ENCODE measurements around the gene RNH1.

RNH1 gene

DNA sequence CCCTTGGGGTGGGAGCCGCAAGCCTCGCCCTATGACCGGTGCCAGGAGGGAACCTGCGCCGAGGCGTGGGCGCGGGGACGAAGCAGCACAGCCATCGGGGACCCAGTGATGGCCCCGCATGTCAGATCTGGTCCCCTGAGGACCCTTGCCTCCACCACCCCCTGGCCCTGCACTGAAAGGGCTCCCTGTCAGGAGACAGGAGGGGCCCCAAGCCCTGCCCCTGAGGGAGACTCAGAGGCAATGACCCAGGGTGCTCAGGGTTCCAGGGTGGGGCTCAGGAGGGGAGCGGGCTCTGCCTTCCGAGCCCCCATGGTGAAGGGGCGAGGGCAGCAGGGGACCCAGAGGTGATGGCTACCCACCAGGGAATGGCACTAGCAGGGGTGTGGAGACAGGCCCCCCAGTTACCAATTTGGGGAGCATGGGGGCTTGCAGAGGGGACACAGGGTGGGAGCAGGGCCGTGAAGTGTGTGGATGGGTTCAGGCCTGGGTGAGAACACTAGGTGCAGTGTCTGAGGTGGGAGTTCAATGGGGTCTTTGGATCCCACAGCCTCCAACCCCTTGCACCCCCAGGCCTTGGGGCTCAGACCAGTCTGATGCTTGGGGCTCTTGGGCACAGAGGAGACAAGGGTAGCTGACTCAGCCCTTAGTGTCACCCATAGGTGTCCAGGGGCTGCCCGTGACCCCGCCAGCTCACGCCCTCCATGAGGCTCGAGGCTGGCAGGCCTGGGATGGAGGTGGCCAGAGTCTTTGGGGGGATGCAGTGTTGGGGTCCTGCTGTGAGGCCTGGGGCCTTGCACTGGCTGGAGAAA, 30.8 kb upstream of the RNH1 start:
- no peak for DNase-seq (ENCODE audit: low read depth in 3 of 3)

DNA sequence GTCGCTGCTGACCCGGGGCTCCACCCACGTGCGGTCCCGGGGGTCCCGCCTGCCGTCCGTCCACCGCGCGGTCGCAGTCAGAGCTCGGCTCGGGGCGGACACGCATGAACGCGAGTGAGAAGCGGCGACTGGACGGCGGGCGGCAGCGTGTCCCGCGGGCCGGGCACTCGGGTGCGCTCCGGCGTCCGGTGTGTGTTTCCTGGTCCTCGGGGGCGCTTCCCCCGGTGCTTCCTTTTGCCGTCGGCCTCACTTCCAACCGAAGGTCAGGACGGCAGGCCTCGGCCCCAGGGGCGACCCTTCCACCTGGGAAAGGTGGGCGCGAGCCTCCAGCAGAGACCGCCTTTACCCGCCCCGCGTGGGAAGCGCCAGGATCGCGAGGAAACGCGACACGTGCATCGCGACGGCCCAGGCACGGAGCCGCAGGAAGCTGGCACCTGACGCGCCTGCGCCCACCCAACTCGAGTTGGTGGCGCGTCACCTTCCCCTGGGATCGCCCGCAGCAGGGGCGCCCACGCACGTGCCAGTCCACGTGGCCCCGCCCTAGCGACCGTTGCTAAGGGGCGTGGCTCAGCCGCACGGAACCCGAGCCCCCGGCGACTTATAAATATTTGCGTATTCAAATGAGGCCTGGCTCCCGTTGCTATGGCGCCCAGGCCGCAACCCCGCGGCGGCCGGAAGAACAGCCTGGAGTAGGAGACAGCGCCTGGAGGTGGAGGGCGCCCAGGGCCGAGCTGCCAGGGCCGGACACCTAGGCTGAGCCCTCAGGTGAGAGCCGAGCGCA, 30.0 kb upstream of the RNH1 start, which contains the start of gene LRRC56:
Gene LRRC56 (plus strand): TSS at position 687 of the 781 bp plus-strand sequence. CDS start 3,158 bp downstream, outside the sequence.
- peak; percentile 72 to 90 (median 78) for DNase-seq (ENCODE audit: low read depth in 3 of 3)

DNA sequence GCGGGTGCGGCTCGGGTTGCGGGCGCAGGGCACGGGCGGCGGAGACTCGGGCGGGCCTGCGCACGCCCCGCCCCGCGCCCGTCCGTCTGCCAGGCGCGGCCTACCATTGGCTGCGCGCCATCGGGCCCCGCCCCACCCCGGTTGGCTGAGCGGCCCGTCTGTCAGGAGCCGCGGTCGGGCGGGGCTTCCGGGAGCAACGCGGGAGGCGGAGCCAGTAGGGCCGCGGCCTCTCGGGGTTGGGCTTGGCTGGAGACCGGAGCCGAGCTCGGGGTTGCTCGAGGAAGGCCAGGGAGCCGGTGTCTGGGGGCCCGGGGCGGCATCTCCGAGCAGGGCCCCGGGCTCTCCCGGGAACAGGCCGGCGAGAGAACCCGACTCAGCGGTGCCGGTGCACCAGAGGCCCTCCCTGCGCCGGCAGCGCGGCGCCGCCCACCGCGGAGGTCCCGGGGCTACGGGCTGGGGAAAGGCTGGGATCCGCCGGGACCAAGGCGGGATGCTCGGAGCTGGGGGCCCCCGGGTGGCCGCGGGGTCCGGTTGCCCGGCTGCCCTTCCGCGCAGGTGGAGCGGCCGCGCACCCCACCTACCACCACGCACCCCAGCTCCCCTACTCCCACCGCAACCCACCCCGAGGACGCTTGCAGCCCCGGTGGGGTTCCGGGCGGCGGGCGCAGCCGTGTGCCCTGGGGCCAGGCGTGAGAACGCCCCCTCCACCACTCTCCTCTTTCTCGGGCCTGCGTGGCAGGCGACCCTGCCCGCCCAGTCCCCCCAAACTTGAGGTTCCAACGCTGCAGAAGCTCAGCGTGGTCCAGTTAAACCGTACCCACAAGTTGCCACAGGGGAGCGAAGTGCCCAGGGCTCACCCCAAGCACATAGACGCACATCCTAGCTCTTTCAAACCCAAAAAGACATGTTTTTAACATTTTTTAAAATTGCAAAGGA, 28.7 kb upstream of the RNH1 start, which contains the start of gene HRAS:
Gene HRAS (minus strand): TSS at position 58 of the 936 bp plus-strand sequence.
- DNase-seq (ENCODE audit: low read depth in 3 of 3) = peak; percentile 87 to 95 (median 94)

- no peak for DNase-seq (ENCODE audit: low read depth in 3 of 3)
These were observed 28.1 kb upstream of the RNH1 start for GRCh38 chr11:535210-535518.

DNA sequence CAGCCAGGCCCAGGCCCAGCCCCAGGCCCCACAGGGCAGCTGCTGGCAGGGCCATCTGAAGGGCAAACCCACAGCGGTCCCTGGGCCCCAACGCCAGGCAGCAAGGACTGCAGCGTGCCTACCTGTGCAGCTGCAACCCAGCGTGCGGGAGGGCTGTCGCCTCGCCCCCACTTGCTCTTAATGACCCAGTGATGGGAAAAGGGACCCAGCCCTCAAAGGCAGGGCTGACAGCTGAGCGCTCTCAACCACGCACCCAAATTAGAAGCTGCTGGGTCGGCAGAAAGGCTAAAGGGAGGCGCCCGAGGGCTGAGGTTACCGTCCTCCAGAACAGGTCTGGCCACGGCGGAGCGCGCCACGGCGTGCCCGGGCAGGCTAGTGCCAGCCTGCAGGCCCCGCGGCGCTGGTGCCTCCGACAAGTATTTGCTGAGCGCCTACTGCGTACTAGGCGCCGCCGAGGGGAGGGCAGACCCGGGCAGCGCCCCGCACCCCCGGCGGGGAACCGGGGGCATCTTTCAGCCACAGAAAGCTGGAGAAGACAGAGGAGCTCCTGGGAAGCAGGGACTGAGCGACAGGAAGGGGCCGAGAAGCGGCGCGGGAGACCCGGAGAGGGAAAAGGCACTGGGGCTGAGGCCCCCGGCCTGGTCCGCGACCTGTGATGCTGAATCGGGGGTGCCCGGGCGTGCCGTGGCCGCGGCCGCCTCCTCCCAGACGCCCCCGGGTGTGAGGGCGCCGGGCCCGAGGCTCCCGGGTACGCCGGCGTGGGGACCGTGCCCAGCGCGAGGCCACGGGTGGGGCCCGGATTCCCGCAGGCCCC, 27.6 kb upstream of the RNH1 start:
- no peak for DNase-seq (ENCODE audit: low read depth in 3 of 3)

DNA sequence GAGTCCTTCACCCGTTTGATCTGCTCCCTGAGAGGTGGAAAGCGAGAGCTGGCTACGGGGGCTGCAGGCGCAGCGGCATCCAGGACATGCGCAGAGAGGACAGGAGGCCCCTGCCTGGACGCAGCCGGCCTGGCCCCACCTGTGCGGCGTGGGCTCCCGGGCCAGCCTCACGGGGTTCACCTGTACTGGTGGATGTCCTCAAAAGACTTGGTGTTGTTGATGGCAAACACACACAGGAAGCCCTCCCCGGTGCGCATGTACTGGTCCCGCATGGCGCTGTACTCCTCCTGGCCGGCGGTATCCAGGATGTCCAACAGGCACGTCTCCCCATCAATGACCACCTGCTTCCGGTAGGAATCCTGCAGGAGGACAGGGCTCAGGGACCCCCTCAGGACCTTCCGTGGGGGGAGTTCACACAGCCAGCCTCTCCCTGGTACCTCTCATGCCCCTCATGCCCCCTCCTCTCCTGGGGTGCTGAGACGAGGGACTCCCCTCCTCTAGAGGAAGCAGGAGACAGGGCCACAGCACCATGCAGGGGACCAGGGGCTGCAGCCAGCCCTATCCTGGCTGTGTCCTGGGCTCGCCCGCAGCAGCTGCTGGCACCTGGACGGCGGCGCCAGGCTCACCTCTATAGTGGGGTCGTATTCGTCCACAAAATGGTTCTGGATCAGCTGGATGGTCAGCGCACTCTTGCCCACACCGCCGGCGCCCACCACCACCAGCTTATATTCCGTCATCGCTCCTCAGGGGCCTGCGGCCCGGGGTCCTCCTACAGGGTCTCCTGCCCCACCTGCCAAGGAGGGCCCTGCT, 26.7 kb upstream of the RNH1 start:
- DNase-seq (ENCODE audit: low read depth in 3 of 3) = no peak

DNA sequence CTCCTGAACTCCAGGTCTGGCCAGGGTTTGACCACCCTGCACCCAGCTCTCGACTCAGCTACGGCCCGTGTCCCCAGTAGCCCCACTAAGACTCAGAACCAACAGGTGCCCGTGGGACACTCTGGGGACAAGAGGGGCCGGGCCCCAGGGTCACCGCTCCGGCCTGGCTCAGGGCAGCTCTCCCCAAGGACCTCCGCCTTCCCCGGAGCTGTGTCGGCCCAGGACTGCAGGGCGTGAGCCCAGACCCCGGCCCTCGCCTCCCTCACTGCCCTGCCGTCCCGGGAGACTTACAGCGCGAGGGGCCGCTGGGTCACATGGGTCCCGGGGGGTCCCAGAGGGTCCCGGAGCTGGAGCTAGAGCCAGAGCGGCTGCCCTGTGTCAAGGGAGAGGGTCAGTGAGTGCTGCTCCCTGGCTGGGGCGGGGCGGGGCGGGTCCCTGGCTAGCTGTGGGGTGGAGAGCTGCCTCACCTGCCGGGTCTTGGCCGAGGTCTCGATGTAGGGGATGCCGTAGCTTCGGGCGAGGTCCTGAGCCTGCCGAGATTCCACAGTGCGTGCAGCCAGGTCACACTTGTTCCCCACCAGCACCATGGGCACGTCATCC, 26.0 kb upstream of the RNH1 start:
- no peak for DNase-seq (ENCODE audit: low read depth in 3 of 3)

GRCh38 chr11:532527-532985, 25.5 kb upstream of the RNH1 start:
- no peak for DNase-seq (ENCODE audit: low read depth in 3 of 3)

DNA sequence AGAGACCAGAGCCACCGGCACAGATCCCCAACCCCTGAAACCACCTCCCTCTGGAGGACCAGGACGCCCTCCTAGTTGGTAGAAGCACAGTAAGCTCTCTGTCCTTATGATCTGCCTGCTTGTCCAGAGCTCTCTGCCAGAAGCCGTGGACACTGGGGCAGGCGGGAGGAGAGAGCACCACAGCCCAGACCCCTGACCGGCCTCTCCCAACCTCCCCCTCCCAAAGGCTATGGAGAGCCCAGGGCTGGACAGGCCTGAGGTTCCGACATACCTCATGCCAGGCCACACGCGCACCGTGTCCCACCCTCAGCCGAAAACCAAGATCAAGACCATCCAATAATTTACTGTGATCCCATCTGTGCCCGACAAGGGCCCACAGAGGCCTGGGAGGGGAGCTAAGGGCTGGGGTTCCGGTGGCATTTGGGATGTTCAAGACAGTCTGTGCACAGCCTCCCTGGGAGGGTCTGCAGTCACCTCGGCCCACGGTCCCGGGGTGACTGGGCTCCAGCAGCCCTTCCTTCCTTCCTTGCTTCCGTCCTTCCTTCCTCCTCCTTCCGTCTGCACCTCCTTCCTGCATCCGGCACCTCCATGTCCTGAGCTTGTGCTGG, 25.0 kb upstream of the RNH1 start:
- DNase-seq (ENCODE audit: low read depth in 3 of 3) = no peak

- no peak for DNase-seq (ENCODE audit: low read depth in 3 of 3)
These were observed 24.2 kb upstream of the RNH1 start for GRCh38 chr11:530960-531831.

DNA sequence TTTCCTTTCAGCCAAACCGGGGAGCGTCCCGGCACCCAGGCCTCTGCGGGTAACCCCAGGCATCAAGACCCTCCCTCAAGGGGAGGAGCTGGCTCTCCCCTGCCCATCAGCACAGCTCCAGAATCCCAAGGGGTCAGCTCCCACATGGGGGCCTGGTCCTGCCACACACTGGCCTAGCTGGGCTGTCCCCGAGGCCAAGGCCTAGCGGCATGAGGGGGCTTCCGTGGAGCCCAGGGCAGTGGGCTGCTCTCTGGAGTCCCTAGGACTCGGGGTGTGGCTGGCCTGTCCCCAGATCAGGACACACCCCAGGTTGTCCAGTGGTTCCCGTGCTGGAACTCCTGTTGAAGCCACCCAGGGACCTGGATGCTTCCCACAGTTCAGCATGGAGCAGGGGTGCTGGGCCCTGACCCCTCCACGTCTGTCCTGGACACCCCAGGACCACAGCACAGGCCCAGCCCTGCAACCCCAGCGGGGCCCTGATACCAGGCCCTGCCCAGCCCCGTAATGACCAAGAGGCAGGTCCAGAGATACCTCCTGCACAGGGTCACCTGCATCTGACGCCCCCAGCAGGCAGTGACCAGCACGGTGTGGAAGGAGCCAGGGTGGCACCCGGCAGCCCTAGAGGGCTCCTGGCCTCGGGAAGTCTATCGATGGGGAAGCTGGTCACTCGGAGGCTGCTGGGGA, 22.8 kb upstream of the RNH1 start:
- no peak for DNase-seq (ENCODE audit: low read depth in 3 of 3)

GRCh38 chr11:528815-529727, 22.0 kb upstream of the RNH1 start:
- no peak for DNase-seq (ENCODE audit: low read depth in 3 of 3)

GRCh38 chr11:528166-528814, 21.2 kb upstream of the RNH1 start:
- DNase-seq (ENCODE audit: low read depth in 3 of 3) = no peak

DNA sequence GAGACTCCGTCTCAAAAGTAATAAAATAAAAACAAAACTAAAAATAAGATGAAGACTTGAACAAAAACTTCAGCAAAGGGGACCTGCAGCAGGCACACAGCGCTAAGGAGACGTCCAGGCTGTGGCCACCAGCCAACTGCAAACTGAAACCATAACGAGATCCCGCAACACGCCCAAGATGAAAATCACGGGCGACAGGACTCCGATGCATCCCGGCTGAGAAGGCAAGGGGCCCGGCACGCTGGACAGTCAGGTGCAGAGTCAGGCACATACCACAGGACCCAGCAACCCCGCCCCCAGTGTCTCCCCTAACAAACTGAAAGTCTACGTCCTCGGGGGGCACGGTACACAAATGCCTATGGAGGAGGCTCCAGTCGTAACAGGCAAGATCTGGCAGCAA, 19.1 kb upstream of the RNH1 start:
- DNase-seq (ENCODE audit: low read depth in 3 of 3) = no peak

DNA sequence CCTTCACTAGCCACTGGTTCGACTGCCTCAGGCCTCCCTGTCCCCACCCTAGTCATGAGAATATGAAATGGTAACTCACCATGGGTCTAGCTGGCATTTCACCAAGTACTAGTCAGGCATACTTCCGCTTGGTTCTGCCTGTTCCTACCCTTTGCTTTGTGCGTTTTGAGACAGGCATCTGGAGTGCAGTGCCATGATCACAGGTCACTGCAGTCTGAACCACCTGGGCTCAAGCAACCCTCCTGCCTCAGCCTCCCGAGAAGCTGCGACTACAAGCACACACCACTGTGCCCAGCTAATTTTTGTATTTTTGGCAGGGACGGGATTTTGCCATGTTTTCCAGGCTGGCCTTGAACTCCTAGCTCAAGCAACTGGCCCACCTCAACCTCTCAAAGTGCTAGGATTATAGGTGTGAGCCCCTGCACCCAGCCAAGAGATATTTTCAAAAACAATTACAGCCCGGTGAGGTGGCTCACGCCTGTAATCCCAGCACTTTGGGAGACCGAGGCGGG, 14.2 kb upstream of the RNH1 start:
- no peak for DNase-seq (ENCODE audit: low read depth in 3 of 3)

Measured in stimulated activated CD4-positive, alpha-beta T cell treated with anti-CD3 and anti-CD28 coated beads, TNF-alpha, amount 100 ng/mL, for 24 hours (primary cell).